B cell (primary cell): ENCODE data around the gene KRT82. TPM values are rescaled to one million over a fixed set of nuclear protein-coding genes. Genes with fewer than 3 reads are reported as not detected.

Experiments
- ATAC-seq: fragments of 200-7000 bp; cut with Tn5 transposase; one replicate; pipeline ENCODE4 v1.10.0; 2021; ENCODE audit warnings: low read depth, mild to moderate bottlenecking, moderate number of reproducible peaks, moderate library complexity
- CTCF ChIA-PET: fragments of 350-600 bp; sonication (Branson Sonifier 250); formaldehyde crosslinking; loops from one replicate; lab custom pipeline; 2021; ENCODE audit warnings: antibody characterized with exemption, inconsistent platforms; lab: Charles Lee
- POLR2A ChIA-PET: fragments of 350-600 bp; sonication (Branson Sonifier 250); formaldehyde crosslinking; loops from one replicate; lab custom pipeline; 2021; ENCODE audit warnings: antibody characterized with exemption; lab: Charles Lee
- DNase-seq: peaks from one replicate; pipeline ENCODE4 v3.0.0; 2013
- H2AFZ ChIP-seq: 2 replicates; pipeline ENCODE4 v1.6.1; 2012; ENCODE audit warnings: mild to moderate bottlenecking, low read depth, low read length; ENCODE audit not compliant: insufficient read depth, poor library complexity, severe bottlenecking
- H3K27ac ChIP-seq, 2 donors: 1 replicate in 1 of 2; 2 replicates in 1 of 2; pipeline ENCODE4 v1.5.1; 2012 to 2013; ENCODE audit warnings: low read length in 2 of 2, mild to moderate bottlenecking in 2 of 2, moderate library complexity in 1 of 2
- H3K27me3 ChIP-seq, 4 experiments: fragments of 200-600 bp in 1 of 4; sonication (generic) in 1 of 4; replicated peaks in 1 of 4; 1 replicate in 2 of 4; 2 replicates in 2 of 4; pipeline versions ENCODE4 v1.6.1 to v1.7.0; 2013 to 2016; ENCODE audit warnings: low read length in 3 of 4, mild to moderate bottlenecking in 2 of 4, mixed read lengths in 1 of 4, moderate library complexity in 1 of 4; ENCODE audit not compliant: insufficient read depth in 4 of 4, control insufficient read depth in 3 of 4; ENCODE audit errors: control extremely low read depth in 1 of 4
- H3K36me3 ChIP-seq, 2 experiments: replicated peaks in 1 of 2; 1 replicate in 1 of 2; 2 replicates in 1 of 2; pipeline versions ENCODE4 v1.6.1 to v1.7.1; 2013; ENCODE audit warnings: low read length in 1 of 2; ENCODE audit not compliant: insufficient read depth in 2 of 2, control insufficient read depth in 1 of 2; ENCODE audit errors: control extremely low read depth in 1 of 2, extremely low read depth in 1 of 2
- H3K4me1 ChIP-seq, 2 donors: fragments of 200-600 bp in 1 of 2; sonication (generic) in 1 of 2; 1 replicate in 1 of 2; 2 replicates in 1 of 2; pipeline versions ENCODE4 v1.5.1 to v1.6.1; 2013 to 2017; ENCODE audit warnings: low read length in 2 of 2; ENCODE audit not compliant: control insufficient read depth in 2 of 2, insufficient read depth in 2 of 2
- H3K4me2 ChIP-seq: replicated peaks from 2 replicates; pipeline ENCODE3; 2012; ENCODE audit warnings: mild to moderate bottlenecking, low read depth, low read length; ENCODE audit not compliant: poor library complexity, severe bottlenecking
- H3K4me3 ChIP-seq, 5 experiments: fragments of 200-600 bp in 1 of 5; sonication (generic) in 1 of 5; 1 replicate in 3 of 5; 2 replicates in 2 of 5; pipeline versions ENCODE4 v1.5.1 to v1.7.0; 2011 to 2016; ENCODE audit warnings: low read length in 4 of 5, mild to moderate bottlenecking in 4 of 5, low read depth in 2 of 5, control low read depth in 1 of 5, moderate library complexity in 1 of 5; ENCODE audit not compliant: insufficient read depth in 1 of 5; ENCODE audit errors: control extremely low read depth in 1 of 5, extremely low read depth in 1 of 5
- H3K79me2 ChIP-seq: fragments of 200-600 bp; sonication (generic); one replicate; pipeline ENCODE4 v1.6.0; 2016; ENCODE audit warnings: low read length; ENCODE audit not compliant: control insufficient read depth, insufficient read depth
- H3K9ac ChIP-seq: fragments of 200-600 bp; sonication (generic); 2 replicates; pipeline ENCODE4 v1.6.1; 2017; ENCODE audit warnings: mild to moderate bottlenecking, low read length, moderate library complexity
- H3K9me3 ChIP-seq, 3 donors: one replicate each; pipeline versions ENCODE4 v1.6.1 to v1.7.1; 2013; ENCODE audit warnings: low read length in 2 of 3; ENCODE audit not compliant: control insufficient read depth in 2 of 3, insufficient read depth in 1 of 3; ENCODE audit errors: control extremely low read depth in 1 of 3
- H4K20me1 ChIP-seq: 2 replicates; pipeline ENCODE4 v1.6.0; 2012; ENCODE audit warnings: mild to moderate bottlenecking, low read length; ENCODE audit not compliant: insufficient read depth, control insufficient read depth, poor library complexity, severe bottlenecking
- H3K27ac Mint-ChIP-seq: one replicate; pipeline ENCODE4 v1.8.0; 2021; ENCODE audit warnings: mixed read lengths
- H3K27me3 Mint-ChIP-seq: one replicate; pipeline ENCODE4 v1.8.0; 2021; ENCODE audit warnings: mixed read lengths
- H3K4me1 Mint-ChIP-seq: one replicate; pipeline ENCODE4 v1.8.0; 2021; ENCODE audit warnings: mixed read lengths
- H3K4me3 Mint-ChIP-seq: one replicate; pipeline ENCODE4 v1.8.0; 2021; ENCODE audit warnings: mixed read lengths
- H3K9me3 Mint-ChIP-seq: one replicate; pipeline ENCODE4 v1.8.0; 2022; ENCODE audit warnings: mixed read lengths; ENCODE audit not compliant: insufficient read depth
- CTCF ChIP-seq: fragments of 200-600 bp; IDR thresholded peaks from one replicate; pipeline ENCODE4 v1.8.0; 2022; ENCODE audit warnings: antibody characterized with exemption, mild to moderate bottlenecking
- EZH2 ChIP-seq: IDR thresholded peaks from 2 replicates; pipeline ENCODE4 v1.6.1; 2012; ENCODE audit warnings: borderline replicate concordance, low read depth, mild to moderate bottlenecking, moderate library complexity, low read length; ENCODE audit not compliant: insufficient read depth, poor library complexity, severe bottlenecking
- WGBS: methylation state at CpG from one replicate; pipeline ENCODE4 v1.1.5; 2013; ENCODE audit warnings: missing lambda C conversion rate; ENCODE audit not compliant: insufficient coverage; 5-methylcytosine and 5-hydroxymethylcytosine counted together
- intact Hi-C: fragments of 100-400 bp; cut with micrococcal nuclease; formaldehyde crosslinking; loops from one replicate; pipeline ENCODE4 v1.10.0; 2022
- polyA plus RNA-seq: library from polyadenylated mRNA; depleted of rRNA; stranded (reverse); fragments of >200 nt; gene quantifications from 2 replicates; pipeline ENCODE4 v1.2.3, GENCODE V29; 2012
- total RNA-seq, 2 donors: library from RNA; stranded (reverse); fragments of 120-200 nt in 1 of 2; gene quantifications; 1 replicate in 1 of 2; 2 replicates in 1 of 2; pipeline versions ENCODE4 v1.2.3 to v1.2.4, GENCODE V29; 2013 to 2022

The KRT82 gene
- total and polyA plus RNA-seq, 2 donors (not counting 1 experiment from before 2014, with no cell fraction given), result not detected

GRCh38 chr12:52403561-52403960 lies 2.6 kb downstream of the KRT82 start:
- WGBS, result 93% methylated on average over 9 of the region's 9 CpGs
- ATAC-seq, result no peak
- CTCF ChIA-PET, result no interaction called here

More at GRCh38 chr12:52403561-52403960, 2.6 kb downstream of the KRT82 start:
- no peaks in the 10 kb centered on the region for H3K36me3 ChIP-seq
- Mint-ChIP-seq H3K27me3 (peaks cover 14% of the 10 kb centered on the region), H3K4me3 (no peak overlapping the region), H3K9me3 (no peaks in the 10 kb centered on the region), H3K27ac (no peak overlapping the region), H3K4me1 (no peaks in the 10 kb centered on the region)
- peaks cover 0 to 3% (median 0%) of the 10 kb centered on the region in 4 experiments for H3K27me3 ChIP-seq
- no peak overlapping the region for H3K4me2 ChIP-seq
- H3K79me2 ChIP-seq, result no peaks in the 10 kb centered on the region
- H3K27ac ChIP-seq, result no peak overlapping the region
- TF ChIP-seq CTCF (no peak), EZH2 (no peak)
- intact Hi-C loops, result no loop called here
- no peak for DNase-seq
- POLR2A ChIA-PET, result no interaction called here
- no peak overlapping the region for H2AFZ ChIP-seq
- no peak overlapping the region for H3K4me3 ChIP-seq
- no peaks in the 10 kb centered on the region for H3K4me1 ChIP-seq
- H4K20me1 ChIP-seq, result no peaks in the 10 kb centered on the region
- H3K9ac ChIP-seq, result no peak overlapping the region
- no peaks in the 10 kb centered on the region for H3K9me3 ChIP-seq
